GM18873 (cell line): ENCODE results near the gene NMT2.

Source experiments
- ATAC-seq: cut with Tn5 transposase; IDR thresholded peaks from one replicate; pipeline ENCODE4 v1.9.1; 2021; ENCODE audit warnings: mild to moderate bottlenecking, moderate library complexity, moderate number of reproducible peaks; ENCODE audit not compliant: unreplicated experiment, low FRiP score

Gene NMT2

DNA sequence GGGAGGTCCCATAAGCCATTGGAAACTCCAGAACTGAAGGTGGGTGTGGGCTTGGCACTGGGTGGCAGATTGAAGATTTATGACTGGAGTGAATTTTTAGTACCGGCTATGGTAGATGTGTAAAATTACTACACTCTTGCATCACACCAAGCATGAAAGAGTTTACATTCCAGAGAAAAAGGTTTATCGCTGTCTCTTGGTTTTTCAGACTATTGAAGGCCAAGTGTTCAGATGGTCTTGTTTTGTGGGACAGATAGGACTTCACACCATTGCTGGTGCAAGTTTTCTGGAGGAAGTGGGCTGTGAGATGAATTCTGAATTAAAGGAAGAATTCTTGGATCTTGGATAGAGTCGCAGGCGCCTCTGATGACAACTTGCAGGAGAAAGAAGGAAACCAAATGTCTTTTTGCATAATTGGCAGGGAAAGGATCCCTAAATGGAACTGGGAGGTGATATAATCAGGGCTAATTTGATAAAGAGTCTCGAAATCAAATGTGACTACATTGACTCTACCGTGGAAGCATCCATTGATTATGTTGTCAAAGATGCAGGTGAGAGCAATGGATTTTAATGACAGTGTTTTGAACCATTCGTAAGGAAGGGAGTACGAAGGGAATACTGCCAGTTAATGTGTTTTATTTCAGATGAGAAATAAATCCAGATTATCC lies 14.2 kb upstream of the NMT2 start:
- ATAC-seq, result no peak

DNA sequence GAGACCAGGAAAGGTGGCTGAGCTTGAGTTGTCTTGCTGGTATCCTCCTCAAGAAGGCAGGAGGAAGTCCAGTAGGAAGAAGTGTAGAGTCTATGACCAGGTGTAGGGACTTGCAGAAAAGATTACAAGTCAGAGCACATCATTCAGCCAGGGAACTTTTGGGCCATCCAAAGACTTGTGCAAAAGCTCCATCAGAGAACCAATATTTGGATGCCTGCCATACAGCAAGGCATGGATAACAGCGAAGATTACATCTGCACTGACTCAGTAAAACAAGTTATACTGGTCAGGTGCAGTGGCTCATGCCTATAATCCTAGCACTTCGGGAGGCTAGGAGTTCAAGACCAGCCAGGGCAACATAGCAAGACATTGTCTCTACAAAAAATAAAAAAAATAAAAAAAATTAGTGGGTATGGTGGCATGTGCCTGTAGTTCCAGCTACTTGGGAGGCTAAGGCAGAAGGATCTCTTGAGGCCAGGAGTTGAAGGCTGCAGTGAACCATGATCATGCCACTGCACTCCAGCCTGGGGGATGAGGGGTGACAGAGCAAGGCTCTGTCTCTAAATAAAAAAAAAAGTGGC lies 13.2 kb upstream of the NMT2 start:
- ATAC-seq, result no peak

DNA sequence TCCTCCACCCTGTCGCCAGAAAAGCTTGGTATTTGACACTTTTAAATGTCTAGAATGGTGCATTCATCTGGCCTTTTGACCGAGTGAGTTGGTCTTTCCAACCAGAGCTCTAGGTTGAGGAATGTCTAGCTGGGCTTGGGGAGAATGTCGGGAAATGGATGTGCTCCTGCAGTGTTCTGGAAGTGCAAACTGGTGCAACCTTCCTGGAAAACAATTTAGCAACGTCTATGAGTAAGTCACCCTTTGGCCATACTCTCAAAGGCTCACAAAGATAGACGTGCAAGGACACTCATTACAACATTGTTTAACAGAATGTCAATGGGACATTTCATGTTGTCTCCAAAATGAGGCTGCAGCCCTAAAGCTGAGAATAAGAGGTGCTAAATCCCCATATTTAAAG lies 12.2 kb upstream of the NMT2 start:
- ATAC-seq, result no peak

- no peak for ATAC-seq
Measured at GRCh38 chr10:15176269-15176668, 7.8 kb upstream of the NMT2 start.

- ATAC-seq, result no peak
Measured at GRCh38 chr10:15175587-15175986, 7.1 kb upstream of the NMT2 start.

GRCh38 chr10:15172306-15172840 lies 3.9 kb upstream of the NMT2 start:
- ATAC-seq, result no peak

- no peak for ATAC-seq
Measured at GRCh38 chr10:15169555-15170401, 1.3 kb upstream of the NMT2 start.

DNA sequence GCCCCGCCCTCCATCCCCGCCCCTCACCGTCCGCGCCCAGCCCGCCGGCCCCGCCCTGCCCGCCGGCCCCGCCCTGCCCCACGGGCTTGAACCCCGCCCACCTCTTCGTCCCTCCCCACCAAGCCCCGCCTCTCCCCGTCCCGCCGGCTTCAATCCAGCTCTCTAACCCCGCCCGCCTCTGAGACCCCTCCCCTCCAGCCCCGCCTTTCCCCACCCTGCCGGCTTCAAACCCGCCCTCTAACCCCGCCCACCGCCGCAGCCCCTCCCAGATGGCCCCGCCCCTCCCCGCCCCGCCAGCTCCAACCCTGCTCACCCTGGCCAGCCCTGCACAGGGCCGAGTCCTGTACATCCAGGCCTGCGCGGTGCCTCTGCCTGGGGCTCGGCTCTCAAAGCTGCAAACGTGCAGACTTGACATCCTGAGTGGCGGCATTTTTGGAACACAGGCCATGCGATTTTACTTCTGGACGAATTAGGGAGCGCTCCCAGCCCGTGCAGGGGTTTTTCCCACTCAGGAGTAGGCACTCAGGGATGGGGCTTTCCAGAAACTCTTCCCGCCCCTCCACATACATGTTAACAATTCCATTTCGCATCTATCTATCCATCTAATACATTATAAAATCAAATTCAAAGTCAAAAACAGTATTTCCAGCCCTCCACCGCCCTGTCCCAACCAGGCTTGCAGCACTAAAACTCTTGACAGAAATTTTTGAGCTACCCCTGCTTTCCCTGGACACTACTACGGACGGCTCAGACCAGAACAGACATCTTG lies 477 bp upstream of the NMT2 start:
- ATAC-seq, result no peak

DNA sequence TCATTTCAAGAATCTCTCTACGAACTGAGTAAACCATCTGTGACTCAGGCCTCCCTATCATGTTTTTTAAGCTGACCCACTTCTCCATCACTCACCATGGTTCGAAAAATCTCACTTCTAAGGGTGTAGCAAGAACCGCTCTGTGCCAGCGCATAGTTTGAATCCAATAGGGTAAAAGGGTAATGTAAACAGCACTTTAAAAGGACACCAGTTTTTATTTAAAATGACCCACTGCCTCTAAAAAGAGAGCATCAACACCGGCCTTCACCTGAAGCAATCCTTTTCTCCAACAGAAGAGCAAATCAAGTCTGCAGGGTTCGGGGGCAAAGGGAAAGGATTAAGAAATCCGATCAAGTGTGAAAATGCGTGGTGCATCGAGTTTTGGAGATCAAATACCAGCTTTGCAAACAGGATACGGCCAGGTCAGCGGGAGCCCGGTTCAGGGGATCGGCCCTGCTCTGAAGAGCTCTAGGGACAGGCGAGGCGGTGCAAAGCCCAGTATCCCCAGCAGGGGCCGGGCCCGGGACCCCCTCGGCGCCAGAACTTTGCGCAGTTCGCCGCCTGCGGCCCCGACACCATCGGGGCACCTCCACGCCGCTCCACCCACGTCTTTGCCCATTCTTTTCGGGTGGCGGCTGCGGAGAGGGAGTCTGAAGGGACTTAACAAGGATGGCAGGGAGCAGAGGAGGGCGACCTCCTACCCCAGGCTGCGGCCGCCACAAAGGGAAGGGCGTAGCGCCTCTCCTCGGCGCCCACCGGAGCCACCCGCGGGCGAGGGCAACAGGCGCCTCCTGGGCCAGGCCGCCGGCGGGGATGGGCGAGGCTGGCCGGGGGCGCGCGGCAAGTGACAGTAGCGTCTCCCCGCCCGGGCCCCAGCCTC lies 842 bp downstream of the NMT2 start:
- peak; percentile 37 for ATAC-seq

DNA sequence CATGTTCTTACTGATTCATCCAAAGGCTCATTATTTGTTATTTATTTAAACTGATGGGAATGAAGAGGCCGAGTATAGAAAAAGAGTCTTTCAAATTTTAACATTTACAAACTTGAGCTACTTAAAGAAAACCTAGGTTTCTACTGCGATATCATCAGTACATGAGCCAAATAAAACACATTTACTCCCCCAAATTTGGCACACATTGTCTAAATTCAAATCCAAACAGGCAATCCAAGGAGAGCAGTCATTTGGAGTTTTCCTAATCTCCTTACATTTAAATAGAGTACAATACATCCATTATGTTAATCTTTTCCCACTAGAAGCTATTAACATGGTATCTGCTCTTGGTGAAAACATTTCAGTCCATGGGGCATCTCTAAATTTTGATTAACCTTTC lies 2.2 kb downstream of the NMT2 start:
- no peak for ATAC-seq

GRCh38 chr10:15163253-15163828 lies 5.2 kb downstream of the NMT2 start:
- ATAC-seq, result no peak

DNA sequence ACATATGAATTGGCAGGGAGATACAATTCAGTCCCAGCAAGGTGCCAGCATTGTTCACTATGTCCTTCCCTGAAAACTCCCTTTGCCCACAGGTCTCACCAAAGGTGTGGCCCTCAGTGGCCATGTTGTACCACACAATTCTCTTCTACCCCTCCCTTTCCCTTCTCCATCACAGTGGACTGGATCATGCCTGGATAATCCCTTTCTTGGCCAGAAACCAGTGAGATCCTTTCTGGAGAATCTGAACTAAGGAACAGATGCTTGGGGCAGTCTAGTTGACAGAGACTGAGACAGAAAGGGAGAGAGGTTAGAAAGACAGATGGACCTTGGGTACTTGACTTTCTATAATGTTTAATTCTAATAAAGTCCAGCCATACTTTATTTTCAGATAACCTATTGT lies 9.5 kb downstream of the NMT2 start:
- ATAC-seq, result no peak

DNA sequence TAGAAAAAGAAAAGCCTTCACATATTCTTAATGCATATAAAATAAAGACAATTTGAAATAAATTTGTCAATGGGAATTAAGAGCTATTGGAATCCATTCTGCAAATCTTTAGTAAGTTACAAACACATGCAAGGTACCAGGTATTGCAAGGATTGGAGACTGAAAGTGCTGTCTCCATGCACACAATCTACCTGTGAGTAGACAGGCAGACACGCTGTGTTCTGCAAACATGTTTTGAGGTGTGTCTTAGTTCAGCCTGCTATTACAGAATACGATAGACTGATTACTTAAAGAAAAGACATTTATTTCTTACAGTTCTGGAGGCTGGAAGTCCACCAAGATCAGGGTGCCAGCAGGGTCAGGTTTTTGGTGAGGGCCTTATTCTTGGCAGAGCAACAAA lies 10.0 kb downstream of the NMT2 start:
- ATAC-seq, result no peak

GRCh38 chr10:15155978-15156656 lies 12.4 kb downstream of the NMT2 start:
- ATAC-seq, result no peak

DNA sequence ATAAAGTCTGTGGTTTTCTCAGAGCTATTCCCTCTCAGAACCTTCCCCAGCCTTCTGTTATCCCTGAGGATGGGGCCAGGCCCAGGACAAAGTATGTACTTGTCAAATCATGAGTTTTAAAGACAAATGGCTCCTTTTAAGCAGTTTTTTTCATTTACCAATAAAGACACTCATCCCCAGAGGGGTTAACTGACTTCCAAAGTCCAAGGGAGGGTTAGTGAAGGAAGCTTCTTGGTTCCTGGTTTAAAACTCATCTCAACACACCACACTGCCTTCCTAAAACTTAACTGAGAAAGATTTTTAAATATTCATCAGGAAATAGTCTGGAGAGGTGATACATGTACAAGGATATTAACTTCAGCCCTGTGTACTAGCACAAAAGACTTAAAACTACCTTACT lies 15.9 kb downstream of the NMT2 start:
- no peak for ATAC-seq

DNA sequence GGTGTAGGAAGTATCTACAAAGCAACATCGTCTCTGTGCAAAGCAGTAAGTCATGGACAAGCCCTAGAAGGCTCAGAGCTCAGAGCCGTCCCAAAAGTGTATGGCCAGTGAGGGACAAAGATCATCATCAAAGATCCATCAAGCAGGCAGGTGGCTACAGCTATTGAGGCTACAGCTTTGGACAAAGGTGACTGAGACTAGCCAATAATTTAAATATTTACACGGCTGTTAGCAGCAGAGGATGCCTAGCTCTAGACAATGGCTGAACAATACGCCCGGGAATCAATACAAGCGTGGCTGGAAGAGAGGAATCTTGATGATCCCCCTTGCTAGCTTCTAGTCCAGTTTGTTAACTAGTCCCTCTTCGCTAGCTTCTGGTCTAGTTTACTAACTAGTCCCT lies 17.9 kb downstream of the NMT2 start:
- ATAC-seq, result no peak

DNA sequence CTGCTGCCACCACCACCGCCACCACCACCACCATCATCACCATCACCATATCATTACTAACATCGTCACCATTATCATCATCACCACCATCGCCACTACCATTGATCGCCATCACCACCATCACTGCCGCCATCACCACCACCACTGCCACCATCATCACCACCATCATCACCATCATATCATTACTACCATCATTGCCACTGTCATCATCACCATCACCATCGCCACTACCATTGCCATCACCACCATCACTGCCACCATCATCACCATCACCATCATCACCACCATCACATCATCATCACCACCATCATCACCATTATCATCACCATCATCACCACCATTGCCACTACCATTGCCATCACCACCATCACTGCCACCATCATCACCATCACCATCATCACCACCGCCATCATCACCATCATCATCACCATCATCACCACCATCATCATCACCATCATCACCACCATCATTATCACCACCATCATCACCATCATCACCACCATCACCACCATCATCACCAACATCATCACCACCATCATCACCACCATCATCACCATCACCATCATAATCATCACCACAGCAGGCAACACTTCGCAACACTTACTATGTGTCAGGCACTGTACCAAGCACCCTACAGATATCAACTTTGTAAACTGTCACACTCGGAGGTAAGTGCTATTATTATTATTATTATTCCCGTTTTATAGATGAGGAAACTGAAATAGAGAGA lies 19.3 kb downstream of the NMT2 start:
- no peak for ATAC-seq
